GM12878 (cell line): ENCODE data around the gene DYSF. TPM values are rescaled to one million over a fixed set of nuclear protein-coding genes. Genes with fewer than 3 reads are reported as not detected.
A peak's percentile ranks its signal among the peaks of the same experiment; 100 is the strongest.

Experiments
- ATAC-seq: fragments of 200-7000 bp; cut with Tn5 transposase; 3 replicates; pipeline ENCODE4 v1.9.1; 2020; ENCODE audit warnings: mild to moderate bottlenecking, moderate library complexity
- BruUV-seq: library from RNA; stranded (reverse); fragments of 400-500 nt; replicated peaks from 2 replicates; lab custom pipeline; 2021; lab: Mats Ljungman, UMichigan
- CTCF ChIA-PET: fragments of 300-600 bp; sonication (Branson Sonifier 250); formaldehyde crosslinking; extraction: SDS; loops from one replicate; lab custom pipeline; 2021; ENCODE audit warnings: inconsistent platforms; lab: Yijun Ruan, JAX
- POLR2A ChIA-PET: fragments of 350-600 bp; formaldehyde crosslinking; extraction: SDS; loops from one replicate; lab custom pipeline; 2021; ENCODE audit warnings: inconsistent platforms; lab: Charles Lee
- RAD21 ChIA-PET: fragments of 300-600 bp; sonication (Branson Sonifier 250); formaldehyde crosslinking; loops from one replicate; lab custom pipeline; 2023; ENCODE audit warnings: antibody characterized with exemption; ENCODE audit not compliant: unreplicated experiment; lab: Charles Lee
- SMC1A ChIA-PET: fragments of 300-600 bp; sonication (Branson Sonifier 250); formaldehyde crosslinking; loops from one replicate; lab custom pipeline; 2023; ENCODE audit not compliant: unreplicated experiment, uncharacterized antibody; lab: Charles Lee
- DNase-seq: peaks from one replicate; pipeline ENCODE4 v3.0.0-alpha.2; 2011; ENCODE audit warnings: low read depth, low spot score
- FAIRE-seq: peaks from 3 replicates; lab custom pipeline; 2011; peaks lifted over from hg19 to GRCh38; lab: Jason Lieb, UNC
- H2AFZ ChIP-seq: 2 replicates; pipeline ENCODE4 v1.6.0; 2011; ENCODE audit warnings: low read depth, low read length, control low read depth; ENCODE audit not compliant: control insufficient read depth
- H3K27ac ChIP-seq: 2 replicates; pipeline ENCODE4 v1.5.1; 2011; ENCODE audit warnings: control low read depth; ENCODE audit not compliant: control insufficient read depth, insufficient read depth
- H3K27me3 ChIP-seq, 2 experiments: replicated peaks in 1 of 2; 2 replicates each; pipeline versions ENCODE4 v1.6.0 to v1.6.1; 2011; ENCODE audit warnings: low read length in 1 of 2; ENCODE audit not compliant: control insufficient read depth in 2 of 2, insufficient read depth in 2 of 2
- H3K36me3 ChIP-seq, 2 experiments: 2 replicates each; pipeline ENCODE4 v1.5.1; 2011; ENCODE audit warnings: low read length in 1 of 2; ENCODE audit not compliant: control insufficient read depth in 2 of 2, insufficient read depth in 2 of 2
- H3K4me1 ChIP-seq: 2 replicates; pipeline ENCODE4 v1.6.1; 2011; ENCODE audit warnings: mild to moderate bottlenecking, low read length, moderate library complexity, mixed read lengths; ENCODE audit not compliant: control insufficient read depth, insufficient read depth
- H3K4me2 ChIP-seq: 2 replicates; pipeline ENCODE4 v1.6.0; 2011; ENCODE audit warnings: control low read depth; ENCODE audit not compliant: control insufficient read depth, insufficient read depth
- H3K4me3 ChIP-seq: fragments of 200-600 bp; sonication (generic); 2 replicates; pipeline ENCODE4 v1.5.1; 2016
- H3K79me2 ChIP-seq: 2 replicates; pipeline ENCODE4 v1.6.0; 2011; ENCODE audit warnings: low read length; ENCODE audit not compliant: control insufficient read depth, insufficient read depth
- H3K9ac ChIP-seq: 2 replicates; pipeline ENCODE4 v1.8.0; 2011; ENCODE audit warnings: low read length, control low read depth, mixed read lengths; ENCODE audit not compliant: control insufficient read depth, insufficient read depth
- H3K9me3 ChIP-seq: replicated peaks from 3 replicates; pipeline ENCODE4 v1.5.1; 2011; ENCODE audit warnings: mild to moderate bottlenecking, low read length; ENCODE audit not compliant: control insufficient read depth, insufficient read depth
- H4K20me1 ChIP-seq: 2 replicates; pipeline ENCODE4 v1.6.0; 2011; ENCODE audit not compliant: control insufficient read depth, insufficient read depth
- CBFB ChIP-seq: IDR thresholded peaks from 2 replicates; pipeline ENCODE4 v1.6.1; 2016; ENCODE audit warnings: antibody characterized with exemption, low read depth
- MEF2B ChIP-seq: fragments of 450-650 bp; IDR thresholded peaks from 2 replicates; pipeline ENCODE4 v1.6.1; 2018; ENCODE audit warnings: mild to moderate bottlenecking, moderate library complexity; ENCODE audit not compliant: partially characterized antibody, poor library complexity, severe bottlenecking
- WGBS: methylation state at CpG from one replicate; pipeline ENCODE4 v1.1.6; 2016; ENCODE audit warnings: low lambda C conversion rate; ENCODE audit not compliant: insufficient replicate concordance, insufficient coverage; ENCODE audit errors: missing lambda C conversion rate; 5-methylcytosine and 5-hydroxymethylcytosine counted together
- in situ Hi-C: fragments of 300-500 bp; cut with MboI; formaldehyde crosslinking; loops from 9 replicates; pipeline ENCODE4 v1.14.3; 2018; ENCODE audit warnings: mixed read lengths
- intact Hi-C: fragments of 100-400 bp; cut with micrococcal nuclease; formaldehyde crosslinking; loops from one replicate; pipeline ENCODE4 v1.14.2; 2022; ENCODE audit not compliant: unreplicated experiment
- polyA plus RNA-seq, 11 experiments: library from polyadenylated mRNA; depleted of rRNA in 4 of 11; unstranded in 6 of 11; stranded (reverse) in 5 of 11; fragments of >200 nt; fragmentation: Nextera tagmentation in 4 of 11; fragmentation: Illumina TruSeq in 1 of 11; extraction: Ambion mirVana in 4 of 11; extraction: Trizol in 1 of 11; gene quantifications; 1 replicate in 1 of 11; 2 replicates in 10 of 11; pipeline versions ENCODE4 v1.2.1 to v1.2.3, GENCODE V29; 2011 to 2016; ENCODE audit warnings: inconsistent platforms in 2 of 11, missing spikeins in 2 of 11, low read depth in 1 of 11
- total RNA-seq, 4 experiments: library from RNA; depleted of rRNA in 3 of 4; stranded (reverse); fragments of >200 nt in 3 of 4; fragmentation: Illumina TruSeq in 1 of 4; extraction: Trizol in 1 of 4; gene quantifications; 2 replicates each; pipeline versions ENCODE4 v1.2.1 to v1.2.3, GENCODE V29; 2013 to 2021
- TF ChIP-seq, protein P1 (sequence below), 3 experiments: IDR thresholded peaks in 2 of 3; conservative IDR thresholded peaks in 1 of 3; 2 replicates each; pipeline ENCODE4 v1.5.1; 2011; ENCODE audit warnings: low read depth in 3 of 3, low read length in 3 of 3, mild to moderate bottlenecking in 3 of 3, control low read depth in 2 of 3, moderate library complexity in 2 of 3, inconsistent platforms in 1 of 3, mixed read lengths in 1 of 3; ENCODE audit not compliant: control insufficient read depth in 2 of 3, insufficient read depth in 1 of 3; ENCODE audit errors: extremely low read depth in 1 of 3

Gene DYSF
- total and polyA plus RNA-seq, 10 of the 15 experiments (the other 5 are each of a cell fraction or from before 2014, with no cell fraction given) = under 0.01 to 0.15 (median 0.03) TPM; not detected in 7

DNA sequence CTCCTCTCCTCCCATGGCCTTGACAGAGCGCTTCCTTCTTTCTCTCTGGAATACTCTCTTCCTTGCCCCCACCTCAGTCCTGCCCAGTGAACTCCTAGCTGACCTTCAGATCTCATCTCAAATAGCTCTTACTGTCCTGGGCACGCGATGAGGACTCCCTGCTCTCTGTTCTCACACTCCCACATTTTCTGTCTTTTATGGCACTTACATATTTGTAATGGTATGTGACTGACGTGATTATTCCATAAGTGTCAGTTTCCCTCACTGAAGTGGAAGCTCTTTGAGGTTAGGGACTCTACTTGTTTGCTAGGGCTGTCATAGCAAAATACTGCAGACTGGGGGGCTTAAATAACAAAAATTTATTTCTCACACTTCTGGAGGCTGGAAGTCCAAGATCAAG is 1.7 kb upstream of the DYSF start (continued):
- no peak for TF ChIP-seq MEF2B

- Histone ChIP-seq H3K4me1 (no peaks in the 10 kb centered on the region), H3K27me3 (peaks cover 4 to 11% of the 10 kb centered on the region in 2 experiments; a peak in 3 of 4 replicates), H3K9ac (no peak overlapping the region), H3K4me3 (no peak overlapping the region), H3K36me3 (no peaks in the 10 kb centered on the region), H2AFZ (no peak overlapping the region), H3K9me3 (no peaks in the 10 kb centered on the region), H4K20me1 (no peaks in the 10 kb centered on the region; the same call in 1 of the 2 replicates), H3K79me2 (no peaks in the 10 kb centered on the region), H3K4me2 (no peak overlapping the region), H3K27ac (no peak overlapping the region)
- POLR2A ChIA-PET = no interaction called here
- 0% methylated on average over 2 of the region's 2 CpGs for WGBS
- SMC1A ChIA-PET = no interaction called here
- FAIRE-seq = no peak
- RAD21 ChIA-PET = no interaction called here
- BruUV-seq = no TSS peak
- CTCF ChIA-PET = interaction anchor here (1.1 kb wide), 1 partner anchor 17 kb away, joined by 3 read pairs; no protein-coding TSS in a partner anchor
- intact Hi-C loops = no loop called here
- no peak for DNase-seq
- peak; percentile 67 for ATAC-seq
- TF ChIP-seq, protein P1, sequence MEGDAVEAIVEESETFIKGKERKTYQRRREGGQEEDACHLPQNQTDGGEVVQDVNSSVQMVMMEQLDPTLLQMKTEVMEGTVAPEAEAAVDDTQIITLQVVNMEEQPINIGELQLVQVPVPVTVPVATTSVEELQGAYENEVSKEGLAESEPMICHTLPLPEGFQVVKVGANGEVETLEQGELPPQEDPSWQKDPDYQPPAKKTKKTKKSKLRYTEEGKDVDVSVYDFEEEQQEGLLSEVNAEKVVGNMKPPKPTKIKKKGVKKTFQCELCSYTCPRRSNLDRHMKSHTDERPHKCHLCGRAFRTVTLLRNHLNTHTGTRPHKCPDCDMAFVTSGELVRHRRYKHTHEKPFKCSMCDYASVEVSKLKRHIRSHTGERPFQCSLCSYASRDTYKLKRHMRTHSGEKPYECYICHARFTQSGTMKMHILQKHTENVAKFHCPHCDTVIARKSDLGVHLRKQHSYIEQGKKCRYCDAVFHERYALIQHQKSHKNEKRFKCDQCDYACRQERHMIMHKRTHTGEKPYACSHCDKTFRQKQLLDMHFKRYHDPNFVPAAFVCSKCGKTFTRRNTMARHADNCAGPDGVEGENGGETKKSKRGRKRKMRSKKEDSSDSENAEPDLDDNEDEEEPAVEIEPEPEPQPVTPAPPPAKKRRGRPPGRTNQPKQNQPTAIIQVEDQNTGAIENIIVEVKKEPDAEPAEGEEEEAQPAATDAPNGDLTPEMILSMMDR (IDR thresholded peaks at IDR 0.05 in 2 of 3, conservative IDR thresholded peaks at IDR 0.05 in 1 of 3; ENCODE audit: control insufficient read depth in 2 of 3, extremely low read depth in 1 of 3, insufficient read depth in 1 of 3, low read depth in 3 of 3, low read length in 3 of 3) = 0 out of 6 replicates have a peak, but pooled peaks of 1 of the 3 experiments have one; percentile 15
- TF ChIP-seq CBFB = no peak
- in situ Hi-C loops = no loop called here
These were observed 796 bp upstream of the DYSF start for GRCh38 chr2:71452565-71452964.
